GM20431 (cell line): ENCODE results near the gene P2RY6.

Source experiments
- in situ Hi-C: fragments of 300-500 bp; cut with MseI, MboI; formaldehyde crosslinking; loops from one replicate; pipeline ENCODE4 v1.15.0; 2020; ENCODE audit warnings: low sequenced_read_pairs; ENCODE audit not compliant: unreplicated experiment

Gene P2RY6

DNA sequence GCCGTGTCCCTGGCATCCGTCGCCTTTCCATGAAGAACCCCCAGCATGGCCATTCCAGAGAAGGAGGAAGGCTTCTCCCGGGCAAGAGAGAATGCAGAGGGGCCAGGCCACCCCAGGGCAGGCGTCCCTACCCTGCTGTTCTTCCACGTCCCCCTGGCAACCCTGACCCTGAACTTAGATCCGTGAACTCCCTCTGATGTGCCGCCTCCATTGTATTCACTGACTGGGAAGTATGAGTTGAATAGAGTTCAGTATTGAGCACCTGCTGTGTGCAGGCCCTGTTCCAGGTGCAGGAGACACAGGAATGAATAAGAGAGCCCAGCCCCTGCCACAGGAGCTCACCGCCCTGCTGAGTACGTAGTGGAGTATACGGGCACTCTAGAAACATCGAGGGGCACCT is 74.9 kb downstream of the P2RY6 start:
- in situ Hi-C loops, result loop anchor here (10.0 kb wide), 1 partner anchor 52 kb away; no protein-coding TSS in a partner anchor
